ENCODE results near the gene TCP11L2. TPM values are rescaled to one million over a fixed set of nuclear protein-coding genes. Genes with fewer than 3 reads are reported as not detected.

Gene TCP11L2
- total and polyA plus RNA-seq, 9 of the 15 experiments (the other 6 are each of a cell fraction or from before 2014, with no cell fraction given): 0.39 to 4.5 (median 1.3) TPM

DNA sequence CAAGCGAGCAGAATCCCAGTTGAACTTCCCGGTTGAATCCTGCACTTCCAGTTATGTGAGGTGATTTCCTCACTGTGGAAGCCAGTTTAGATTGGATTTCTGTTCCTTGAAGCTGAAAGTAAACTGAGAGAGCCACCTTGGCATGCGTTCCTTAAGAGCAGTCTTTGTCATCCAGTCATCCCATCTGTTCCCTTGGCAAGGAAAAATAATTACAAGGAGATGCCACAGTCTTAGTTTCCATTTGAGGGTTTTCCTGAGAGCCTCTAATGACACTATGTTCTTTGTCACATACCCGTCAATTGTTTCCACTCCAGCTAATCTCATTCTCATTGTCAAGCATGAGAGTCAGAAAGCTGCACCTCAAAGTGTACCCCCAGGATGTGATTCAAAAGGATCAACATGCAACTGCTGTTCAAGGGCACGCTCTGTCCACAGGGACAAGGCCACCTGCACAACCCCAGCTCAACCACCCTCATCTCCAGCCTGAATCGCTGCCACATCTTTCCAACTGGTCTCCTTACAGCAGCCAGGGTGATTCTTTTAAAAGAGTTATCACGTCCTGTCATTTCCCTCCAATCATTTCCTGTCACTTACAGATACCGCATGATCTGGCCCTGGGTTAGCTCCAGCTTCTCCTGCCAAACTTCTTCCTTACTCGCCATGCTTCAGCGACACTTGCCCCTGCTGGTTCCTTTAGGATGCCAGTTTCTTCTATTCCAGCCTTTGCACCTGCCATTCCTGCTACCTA lies 18.0 kb upstream of the TCP11L2 start:
- under 1% methylated on average over 10 of the region's 10 CpGs for WGBS (ENCODE audit: insufficient coverage, low coverage, missing lambda C conversion rate)
- Histone ChIP-seq H3K9me1 (ENCODE audit: control insufficient read depth, insufficient read depth, low read length) (no peaks in the 10 kb centered on the region), H3K4me2 (ENCODE audit: insufficient read depth, low read length) (no peak overlapping the region), H3K36me3 (ENCODE audit: control insufficient read depth, insufficient read depth, low read length) (no peaks in the 10 kb centered on the region), H3K79me2 (ENCODE audit: control insufficient read depth, insufficient read depth, low read length) (no peaks in the 10 kb centered on the region), H3K4me3 (no peak overlapping the region), H4K20me1 (replicated peaks; ENCODE audit: control insufficient read depth, insufficient read depth, low read length) (no peaks in the 10 kb centered on the region), H3K27ac (ENCODE audit: extremely low read depth, low read depth, low read length) (no peak overlapping the region), H2AFZ (ENCODE audit: low read depth, low read length) (no peak overlapping the region), H3K9ac (ENCODE audit: insufficient read depth in 1 of 2, low read depth in 2 of 2, low read length in 2 of 2) (no peak overlapping the region), H3K4me1 (replicated peaks in 1 of 2; ENCODE audit: control insufficient read depth in 2 of 2, insufficient read depth in 2 of 2, low read length in 2 of 2) (peaks cover 0 to 16% of the 10 kb centered on the region in 2 experiments; a peak in 2 of 5 replicates), H3K27me3 (ENCODE audit: control insufficient read depth in 2 of 2, insufficient read depth in 2 of 2, low read length in 2 of 2) (peaks cover 0 to 10% of the 10 kb centered on the region in 2 experiments), H3K9me3 (replicated peaks; ENCODE audit: control insufficient read depth, insufficient read depth, low read depth, low read length) (no peaks in the 10 kb centered on the region; the same call in 1 of the 2 replicates)
- FAIRE-seq: no peak
- POLR2A ChIA-PET: interaction anchor here (0.6 to 1.3 kb wide), 3 partner anchors 13 to 112 kb away, joined by 3 read pairs; no protein-coding TSS in a partner anchor
- ATAC-seq: no peak
- no peak for DNase-seq (ENCODE audit: extremely low read depth in 1 of 4, low spot score in 3 of 4)
- intact Hi-C loops (cut with micrococcal nuclease) (loop anchor here (5.0 to 10.0 kb wide), 3 partner anchors 58 to 870 kb away; partner anchors contain the start of gene POLR3B), in situ Hi-C loops (cut with MboI) (loop anchor here (5.0 kb wide), 1 partner anchor 57 kb away; no protein-coding TSS in a partner anchor)
- CTCF ChIA-PET (ENCODE audit: low intra/inter-chr PET ratio): no interaction called here
- BruUV-seq (replicated peaks): no TSS peak
- TF ChIP-seq JUN (IDR thresholded peaks at IDR 0.05; ENCODE audit: borderline replicate concordance, low read depth, low read length): no peak
- TF ChIP-seq JUN (CRISPR knock-in tag; IDR thresholded peaks at IDR 0.05; ENCODE audit: borderline replicate concordance): no peak
- TF ChIP-seq JUND (IDR thresholded peaks at IDR 0.05; ENCODE audit: borderline replicate concordance, low read depth, low read length): 0 out of 2 replicates have a peak, but pooled peaks have one; percentile 8
- no peak for TF ChIP-seq JUND (tag; IDR thresholded peaks at IDR 0.05; ENCODE audit: borderline replicate concordance, low read depth, low read length)
- no peak for TF ChIP-seq MEF2A (IDR thresholded peaks at IDR 0.05; ENCODE audit: control insufficient read depth, low read depth, low read length)
- TF ChIP-seq BMI1 (IDR thresholded peaks at IDR 0.05; ENCODE audit: low read length): no peak
- peak in 1 of 2 experiments; percentile 54; a peak in 1 of 4 replicates for TF ChIP-seq RCOR1 (IDR thresholded peaks at IDR 0.05; ENCODE audit: borderline replicate concordance in 1 of 2, low read depth in 2 of 2, low read length in 2 of 2)
- TF ChIP-seq ZNF395 (CRISPR knock-in tag; IDR thresholded peaks at IDR 0.05): no peak
- TF ChIP-seq MEIS2 (IDR thresholded peaks at IDR 0.05; ENCODE audit: partially characterized antibody): peak; percentile 10
- TF ChIP-seq CBX8 (IDR thresholded peaks at IDR 0.05; ENCODE audit: borderline replicate concordance, extremely low read depth, low read depth, low read length, poor library complexity, severe bottlenecking): peak; percentile 1
- no peak for TF ChIP-seq ZBTB17 (CRISPR knock-in tag; IDR thresholded peaks at IDR 0.05)
- no peak for TF ChIP-seq ZBTB12 (CRISPR knock-in tag; IDR thresholded peaks at IDR 0.05)
- TF ChIP-seq MTA3 (IDR thresholded peaks at IDR 0.05; ENCODE audit: borderline replicate concordance): no peak
- no peak for TF ChIP-seq POLR2A (conservative IDR thresholded peaks at IDR 0.05)
